Heart right ventricle (tissue), 16 donors: Measurements from ENCODE around the gene CARHSP1. TPM values are rescaled to one million over a fixed set of nuclear protein-coding genes. Genes with fewer than 3 reads are reported as not detected.

ENCODE experiments used
- ATAC-seq, 8 donors: fragments of 200-7000 bp; cut with Tn5 transposase; one replicate each; pipeline ENCODE4 v1.9.1; 2020; ENCODE audit warnings: mild to moderate bottlenecking in 8 of 8, moderate library complexity in 8 of 8, moderate number of reproducible peaks in 1 of 8
- DNase-seq, 2 donors: peaks; one replicate each; pipeline ENCODE4 v3.0.0-alpha.2; 2020
- H3K27ac ChIP-seq, 10 donors: fragments of 200-600 bp; sonication (generic) in 2 of 10; one replicate each; pipeline versions ENCODE4 v1.5.0 to v1.8.0; 2020 to 2022; ENCODE audit warnings: mild to moderate bottlenecking in 3 of 10
- H3K27me3 ChIP-seq, 7 donors: fragments of 200-600 bp; one replicate each; pipeline ENCODE4 v1.8.0; 2021 to 2022; ENCODE audit warnings: mild to moderate bottlenecking in 2 of 7
- H3K36me3 ChIP-seq, 9 donors: fragments of 200-600 bp; sonication (generic) in 1 of 9; one replicate each; pipeline versions ENCODE4 v1.5.0 to v1.8.0; 2020 to 2022; ENCODE audit warnings: mild to moderate bottlenecking in 2 of 9
- H3K4me1 ChIP-seq, 9 donors: fragments of 200-600 bp; sonication (generic) in 1 of 9; one replicate each; pipeline versions ENCODE4 v1.5.0 to v1.8.0; 2020 to 2022; ENCODE audit warnings: mild to moderate bottlenecking in 4 of 9
- H3K4me3 ChIP-seq, 10 donors: fragments of 200-600 bp; sonication (generic) in 2 of 10; one replicate each; pipeline versions ENCODE4 v1.5.0 to v1.8.0; 2020 to 2022; ENCODE audit warnings: mild to moderate bottlenecking in 7 of 10, moderate library complexity in 2 of 10
- H3K9me3 ChIP-seq, 11 donors: fragments of 200-600 bp in 10 of 11; sonication (generic) in 2 of 11; one replicate each; pipeline versions ENCODE4 v1.5.0 to v1.8.0; 2013 to 2022; ENCODE audit warnings: mild to moderate bottlenecking in 2 of 11, control low read depth in 1 of 11, moderate library complexity in 1 of 11
- WGBS, 2 donors: extraction: QIAGEN DNeasy Blood & Tissue Kit; methylation state at CpG; one replicate each; pipeline ENCODE4 v1.1.7; 2013; ENCODE audit warnings: inconsistent platforms in 1 of 2; 5-methylcytosine and 5-hydroxymethylcytosine counted together
- intact Hi-C, 10 donors: fragments of 100-400 bp; cut with DNase I; formaldehyde crosslinking; loops; one replicate each; pipeline versions ENCODE4 v1.11.1 to v1.14.2; 2022
- polyA plus RNA-seq, 2 donors: library from polyadenylated mRNA; stranded (reverse); fragments of 200-250 nt; gene quantifications; one replicate each; pipeline ENCODE4 v1.2.3, GENCODE V29; 2013
- total RNA-seq, 10 donors: library from RNA; stranded (reverse); fragmentation: NEBNext Ultra II Directional in 3 of 10; extraction: Animal tissue kit (Norgen Biotek cat#: 25700) in 3 of 10; gene quantifications; one replicate each; pipeline versions ENCODE4 v1.2.1 to v1.2.4, GENCODE V29; 2021 to 2023
- TF ChIP-seq, protein P1 (sequence below), 9 donors: fragments of 200-600 bp; sonication (generic) in 2 of 9; IDR thresholded peaks; one replicate each; pipeline versions ENCODE4 v1.5.0 to v1.8.0; 2021 to 2022; ENCODE audit warnings: antibody characterized with exemption in 9 of 9, mild to moderate bottlenecking in 5 of 9, moderate library complexity in 1 of 9
- donor health status: Arrhythmogenic right ventricular cardiomyopathy.
- donor health status: ischemic (EF 13 %, LVEDD 7.1; RV severe dilation, severe dysfunction).
- donor health status: healthy with polysubstance abuse.
- donor health status: DM: no; HTN: yes; CAD: no.
- donor health status: DM: no; HTN: no; CAD: no.
- donor health status: ischemic (EF 25% LVEDD 6.9; RV normal size, moderate dysfunction).
- donor health status: ischemic (EF 25% LVEDD 5.7; RV mildly dilated, moderate dysfunction).
- donor health status: healthy.
- donor health status: DM: yes; HTN: yes; CAD: no.
- donor health status: Ischemic cardiomyopathy.
- donor health status: ischemic (EF 35%, LVEDD 5.7; RV mildly dilated, moderate dysfunction).
- donor health status: nonischemic (EF 11% LVEDD 7.7; RV severe dilation, severe dysfunction).
- donor health status: DM: yes; HTN: yes; CAD: no.
- donor health status: PGD.
- donor health status: ischemic (EF 29% LVEDD 5.4; RV normal size, mild dysfunction).
- donor health status: nonischemic (EF 23%, LVEDD 6.1; RV moderate dilation, normal function).

The CARHSP1 gene
- total and polyA plus RNA-seq, 12 donors, result 12.7 to 76.3 (median 28.8) TPM

DNA sequence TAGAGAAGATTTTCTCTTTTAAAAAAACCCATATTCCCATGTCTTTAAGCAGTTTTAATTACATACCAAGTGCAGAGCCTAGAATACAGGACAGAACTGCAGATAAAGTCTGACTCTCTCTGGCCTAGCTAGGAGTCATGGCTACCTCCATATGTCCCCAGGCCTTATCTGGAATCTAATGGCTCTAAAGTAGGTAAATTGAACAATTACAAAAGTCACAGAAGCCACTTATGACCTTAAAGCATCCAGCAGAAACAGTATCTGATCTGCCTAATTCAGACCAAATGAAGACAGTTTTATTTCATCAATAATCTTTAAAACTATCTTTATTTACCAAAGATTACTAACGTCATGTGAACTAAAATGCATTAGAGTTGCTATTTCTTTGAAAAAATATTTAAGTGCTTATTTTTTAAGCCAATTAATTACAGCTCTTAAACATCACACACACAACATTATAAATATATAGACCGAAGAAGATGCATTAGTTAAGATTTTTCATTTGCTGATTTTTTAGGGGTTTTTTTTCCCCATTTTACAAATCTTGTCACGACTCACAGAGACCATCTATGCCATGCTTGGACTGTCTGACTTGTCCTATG lies 42.4 kb downstream of the CARHSP1 start:
- Histone ChIP-seq H3K36me3 (peaks cover 0 to 87% (median 12%) of the 10 kb centered on the region in 9 donors), H3K4me3 (no peak overlapping the region), H3K27me3 (no peaks in the 10 kb centered on the region), H3K27ac (no peak overlapping the region), H3K4me1 (peaks cover 0 to 6% (median 0%) of the 10 kb centered on the region in 9 donors), H3K9me3 (no peaks in the 10 kb centered on the region)
- intact Hi-C loops, result no loop called here
- DNase-seq, result no peak
- 65 to 93% methylated on average over 3 of the region's 3 CpGs for WGBS, 2 donors
- ATAC-seq, result no peak
- TF ChIP-seq, protein P1, sequence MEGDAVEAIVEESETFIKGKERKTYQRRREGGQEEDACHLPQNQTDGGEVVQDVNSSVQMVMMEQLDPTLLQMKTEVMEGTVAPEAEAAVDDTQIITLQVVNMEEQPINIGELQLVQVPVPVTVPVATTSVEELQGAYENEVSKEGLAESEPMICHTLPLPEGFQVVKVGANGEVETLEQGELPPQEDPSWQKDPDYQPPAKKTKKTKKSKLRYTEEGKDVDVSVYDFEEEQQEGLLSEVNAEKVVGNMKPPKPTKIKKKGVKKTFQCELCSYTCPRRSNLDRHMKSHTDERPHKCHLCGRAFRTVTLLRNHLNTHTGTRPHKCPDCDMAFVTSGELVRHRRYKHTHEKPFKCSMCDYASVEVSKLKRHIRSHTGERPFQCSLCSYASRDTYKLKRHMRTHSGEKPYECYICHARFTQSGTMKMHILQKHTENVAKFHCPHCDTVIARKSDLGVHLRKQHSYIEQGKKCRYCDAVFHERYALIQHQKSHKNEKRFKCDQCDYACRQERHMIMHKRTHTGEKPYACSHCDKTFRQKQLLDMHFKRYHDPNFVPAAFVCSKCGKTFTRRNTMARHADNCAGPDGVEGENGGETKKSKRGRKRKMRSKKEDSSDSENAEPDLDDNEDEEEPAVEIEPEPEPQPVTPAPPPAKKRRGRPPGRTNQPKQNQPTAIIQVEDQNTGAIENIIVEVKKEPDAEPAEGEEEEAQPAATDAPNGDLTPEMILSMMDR (IDR thresholded peaks at IDR 0.05), result no peak

DNA sequence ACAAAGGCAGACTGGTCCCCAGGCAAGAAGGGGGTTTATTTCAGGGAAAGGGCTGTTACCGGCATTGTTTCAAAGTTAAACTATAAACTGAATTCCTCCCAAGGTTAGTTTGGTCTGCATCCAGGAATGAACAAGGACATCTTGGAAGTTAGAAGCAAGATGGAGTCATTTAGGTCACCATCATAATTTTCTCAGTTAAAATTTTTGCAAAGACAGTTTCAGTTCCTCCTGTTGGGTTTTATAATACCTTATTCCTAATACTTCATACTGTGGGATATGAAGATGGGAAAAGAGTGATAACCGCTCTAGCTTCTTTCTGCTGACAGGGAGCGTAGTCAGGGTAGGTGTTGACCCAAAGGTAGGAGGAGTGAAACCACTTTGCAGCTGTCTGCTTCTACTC lies 46.4 kb downstream of the CARHSP1 start:
- H3K9me3 ChIP-seq, result no peaks in the 10 kb centered on the region
- H3K27me3 ChIP-seq, result no peaks in the 10 kb centered on the region
- intact Hi-C loops, result loop anchor here in 1 of 10 donors (2.0 kb wide), 1 partner anchor 70 kb away; no protein-coding TSS in a partner anchor
- TF ChIP-seq, protein P1 (IDR thresholded peaks at IDR 0.05), result no peak
- no peak for ATAC-seq
- WGBS, 2 donors, result 94 to 98% methylated on average over 3 of the region's 3 CpGs
- H3K4me3 ChIP-seq, result no peak overlapping the region
- DNase-seq, result no peak
- no peak overlapping the region for H3K27ac ChIP-seq
- H3K36me3 ChIP-seq, result peaks cover 0 to 94% (median 19%) of the 10 kb centered on the region in 9 donors
- H3K4me1 ChIP-seq, result peaks cover 0 to 16% (median 5%) of the 10 kb centered on the region in 9 donors

DNA sequence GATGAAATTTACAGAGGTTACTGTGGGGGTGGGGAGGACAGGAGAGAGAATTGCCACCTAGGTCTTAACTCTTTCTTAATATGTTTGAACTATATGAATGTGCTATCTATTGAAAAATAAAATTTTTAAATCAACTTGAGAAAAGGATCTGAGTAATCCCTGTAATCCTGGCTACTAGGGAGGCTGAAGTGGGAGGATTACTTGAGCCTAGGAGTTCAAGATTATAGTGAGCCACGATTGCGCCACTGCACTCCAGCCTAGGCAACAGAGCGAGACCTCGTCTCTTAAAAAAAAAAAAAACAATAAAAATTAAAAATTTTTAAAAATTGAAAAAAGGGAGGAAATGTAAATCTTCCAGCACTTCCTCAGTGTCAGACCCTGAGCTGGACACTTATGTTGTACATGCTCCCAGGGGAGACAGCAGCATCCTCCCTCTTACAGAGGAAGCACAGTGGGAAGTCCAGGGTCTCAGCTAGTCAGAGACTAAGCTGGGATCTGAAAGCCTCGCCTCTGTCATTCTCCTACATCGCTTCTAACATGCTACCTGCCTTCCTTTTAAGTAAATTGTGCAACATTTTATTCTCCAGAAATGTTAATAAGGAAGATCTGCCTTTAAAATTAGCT lies 49.3 kb downstream of the CARHSP1 start:
- TF ChIP-seq, protein P1 (IDR thresholded peaks at IDR 0.05), result no peak
- Histone ChIP-seq H3K4me1 (peaks cover 0 to 21% (median 0%) of the 10 kb centered on the region in 9 donors), H3K9me3 (no peaks in the 10 kb centered on the region), H3K27me3 (no peaks in the 10 kb centered on the region), H3K27ac (peak overlapping the region in 1 of 10 donors; percentile 8), H3K36me3 (peaks cover 0 to 98% (median 39%) of the 10 kb centered on the region in 9 donors), H3K4me3 (no peak overlapping the region)
- intact Hi-C loops, result no loop called here
- ATAC-seq, result peak in 2 of 8 donors; percentile 62 to 67
- WGBS, 2 donors, result 76 to 81% methylated on average over 6 of the region's 6 CpGs
- no peak for DNase-seq

GRCh38 chr16:8818504-8819270 lies 50.1 kb downstream of the CARHSP1 start:
- WGBS, 2 donors, result 83 to 84% methylated on average over 10 of the region's 10 CpGs
- no peaks in the 10 kb centered on the region for H3K27me3 ChIP-seq
- H3K4me1 ChIP-seq, result peaks cover 0 to 21% (median 0%) of the 10 kb centered on the region in 9 donors
- intact Hi-C loops, result no loop called here
- H3K27ac ChIP-seq, result no peak overlapping the region
- H3K4me3 ChIP-seq, result no peak overlapping the region
- DNase-seq, result no peak
- TF ChIP-seq, protein P1 (IDR thresholded peaks at IDR 0.05), result no peak
- no peak for ATAC-seq
- peaks cover 0 to 100% (median 47%) of the 10 kb centered on the region in 9 donors for H3K36me3 ChIP-seq
- H3K9me3 ChIP-seq, result no peaks in the 10 kb centered on the region
